Measurements from ENCODE around the gene ARHGAP10. TPM values are rescaled to one million over a fixed set of nuclear protein-coding genes. Genes with fewer than 3 reads are reported as not detected.
"Not testable (repeated sequence)": the region's sequence is repeated elsewhere in the genome, so short reads cannot be mapped to it uniquely, and the experiment has no call there.

ARHGAP10 gene
- polyA plus RNA-seq, 1 donor, result 39.4 TPM

GRCh38 chr4:147994076-147994475 is 262.2 kb downstream of the ARHGAP10 start:
- no peak for DNase-seq

DNA sequence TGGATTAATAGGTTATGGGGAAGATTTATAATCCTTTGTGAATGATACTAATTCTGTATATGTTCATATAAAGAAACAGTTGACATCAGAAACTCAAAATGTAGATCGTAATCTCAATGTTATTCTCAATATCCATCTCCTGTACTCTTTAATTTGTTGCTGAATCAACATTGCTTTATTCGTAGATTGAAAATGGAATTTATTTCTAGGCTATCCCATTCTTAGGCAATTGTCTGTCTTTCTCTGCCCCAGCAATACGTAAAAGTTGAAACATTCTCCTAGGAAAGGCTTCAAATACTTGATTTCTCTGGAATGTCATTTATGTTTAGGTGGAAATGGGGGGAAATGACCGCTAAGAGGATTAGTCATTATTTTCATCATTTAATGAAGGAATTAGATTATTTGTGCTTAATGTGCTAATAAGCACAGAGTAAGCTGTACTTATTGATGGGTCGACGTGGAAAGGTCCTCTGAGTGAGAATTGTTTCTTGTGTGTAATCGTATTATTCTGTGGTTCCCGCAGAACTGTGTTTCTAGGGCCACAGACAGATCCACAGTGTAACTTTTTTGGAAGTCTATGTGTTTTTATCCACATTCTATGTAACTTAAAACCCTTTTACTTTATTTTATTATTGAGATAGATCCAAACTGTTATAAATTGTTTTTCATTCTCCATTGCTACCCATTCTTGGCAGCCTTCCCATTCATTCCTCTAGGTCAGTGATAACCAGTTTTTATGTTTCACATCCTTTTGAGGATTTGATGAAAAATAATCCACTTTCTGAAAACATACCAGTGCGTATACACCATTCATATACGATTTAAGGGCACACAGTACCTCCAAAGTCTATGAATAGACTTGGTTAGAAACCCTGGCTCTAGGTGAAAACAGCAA is 262.9 kb downstream of the ARHGAP10 start:
- DNase-seq, result no peak

GRCh38 chr4:147996859-147997258 is 265.0 kb downstream of the ARHGAP10 start:
- DNase-seq, result no peak

DNA sequence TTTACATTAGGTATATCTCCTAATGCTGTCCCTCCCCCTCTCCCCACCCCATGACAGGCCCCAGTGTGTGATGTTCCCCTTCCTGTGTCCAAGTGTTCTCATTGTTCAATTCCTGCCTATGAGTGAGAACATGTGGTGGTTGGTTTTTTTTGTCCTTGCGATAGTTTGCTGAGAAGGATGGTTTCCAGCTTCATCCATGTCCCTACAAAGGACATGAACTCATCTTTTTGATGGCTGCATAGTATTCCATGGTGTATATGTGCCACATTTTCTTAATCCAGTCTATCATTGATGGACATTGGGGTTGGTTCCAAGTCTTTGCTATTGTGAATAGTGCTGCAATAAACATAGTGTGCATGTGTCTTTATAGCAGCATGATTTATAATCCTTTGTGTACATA is 268.1 kb downstream of the ARHGAP10 start:
- not testable (repeated sequence) for DNase-seq

- DNase-seq, result peak; percentile 57
Observed at GRCh38 chr4:148004228-148004857, 272.5 kb downstream of the ARHGAP10 start.

- DNase-seq, result no peak
Observed at GRCh38 chr4:148006001-148006400, 274.1 kb downstream of the ARHGAP10 start.

- no peak for DNase-seq
Observed at GRCh38 chr4:148007314-148007760, 275.4 kb downstream of the ARHGAP10 start.

DNA sequence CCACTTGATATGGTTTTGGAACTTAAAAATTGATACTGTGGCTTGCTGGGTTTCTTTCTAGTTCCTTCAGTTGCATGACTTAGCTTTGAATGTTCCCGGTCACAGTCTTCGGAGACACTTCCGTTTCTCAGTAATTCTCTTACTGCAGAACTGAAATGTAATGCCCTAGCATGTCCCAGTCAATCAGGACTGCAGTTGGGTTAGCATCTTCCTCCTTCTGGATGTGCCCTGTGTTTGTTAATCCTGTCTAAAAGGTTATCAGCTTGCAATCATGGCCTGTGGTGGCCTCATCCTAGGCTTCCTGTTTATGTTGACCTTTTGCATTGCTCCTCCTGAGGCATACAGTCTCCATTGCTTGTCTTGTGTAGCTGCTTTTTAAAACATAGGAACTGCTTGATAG is 275.9 kb downstream of the ARHGAP10 start:
- DNase-seq, result no peak

DNA sequence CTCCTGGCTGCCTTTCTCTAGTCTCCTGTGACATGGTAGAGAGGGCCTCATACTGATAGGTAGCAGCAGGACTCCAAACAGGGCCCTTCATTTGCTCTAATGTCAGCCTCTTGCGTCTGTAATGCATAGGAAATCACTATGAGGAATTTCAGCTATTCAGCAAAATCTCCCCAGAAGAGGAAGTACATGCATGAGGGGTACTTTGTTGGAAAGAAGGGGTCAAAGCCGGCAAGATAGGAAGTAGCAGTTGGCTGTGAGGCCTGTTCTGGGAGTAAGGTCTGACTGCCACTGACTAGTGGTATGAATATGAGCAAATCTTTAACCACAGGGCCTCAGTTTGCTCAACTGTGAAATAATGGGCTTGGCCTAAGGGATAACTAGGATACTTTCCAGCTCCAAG is 283.2 kb downstream of the ARHGAP10 start:
- no peak for DNase-seq

DNA sequence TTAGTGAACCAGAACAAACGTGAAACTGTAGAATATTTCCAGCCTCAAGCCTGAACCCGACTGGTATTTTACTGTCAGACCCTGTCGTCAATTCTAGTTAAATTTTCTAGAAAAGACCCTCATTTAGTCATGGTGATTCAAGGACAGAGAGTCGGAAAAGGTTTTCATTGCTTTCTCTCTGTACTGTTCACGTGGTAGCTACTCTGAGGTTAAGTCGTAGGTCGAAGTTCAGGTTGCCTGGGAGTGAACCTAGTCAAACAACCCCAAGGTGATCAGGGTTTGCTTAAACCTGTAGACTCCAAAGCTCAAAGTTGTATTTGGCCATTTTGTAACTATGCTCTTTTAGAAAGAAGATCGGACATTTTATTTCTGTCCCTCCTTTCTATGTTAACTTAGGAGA is 283.6 kb downstream of the ARHGAP10 start:
- DNase-seq, result no peak

GRCh38 chr4:148016063-148016637 is 284.3 kb downstream of the ARHGAP10 start:
- no peak for DNase-seq

DNA sequence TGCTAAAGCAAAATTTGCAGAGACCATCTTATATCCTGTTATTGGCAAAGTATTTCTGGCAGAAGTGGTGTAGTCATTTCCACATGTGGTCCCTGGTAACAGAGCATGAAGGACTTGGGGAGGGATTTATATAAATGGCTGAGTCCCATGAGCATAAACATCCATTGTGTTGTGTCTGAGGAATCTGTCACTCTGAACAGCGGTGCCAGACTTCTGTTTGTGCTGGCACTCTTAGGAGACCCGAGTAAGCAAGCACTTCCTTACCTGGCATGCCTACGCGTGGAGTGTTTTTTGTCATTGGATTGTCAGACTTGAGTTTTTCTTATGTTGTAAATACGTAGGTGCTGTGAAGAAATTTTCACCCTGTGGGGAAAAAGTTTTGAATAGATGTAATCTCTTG is 285.9 kb downstream of the ARHGAP10 start:
- DNase-seq, result no peak

DNA sequence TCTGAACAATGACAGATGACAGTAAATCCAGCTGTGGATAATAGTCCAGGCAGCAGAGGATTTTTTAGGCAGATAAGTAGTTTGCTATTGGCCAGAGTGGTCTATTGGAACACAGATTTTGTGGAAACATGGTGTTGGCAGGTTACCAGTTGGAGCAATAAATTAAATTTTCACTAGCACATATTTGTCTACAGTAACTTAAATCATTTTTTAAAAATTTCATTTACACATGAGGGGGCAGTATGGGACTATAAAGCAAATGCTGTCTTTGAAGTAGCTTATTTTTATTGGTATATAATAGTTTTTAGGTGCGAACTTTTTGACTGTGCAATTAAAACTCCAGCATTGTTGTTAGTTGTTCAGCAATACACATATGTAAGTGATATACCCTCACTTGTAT is 289.8 kb downstream of the ARHGAP10 start:
- DNase-seq, result no peak

DNA sequence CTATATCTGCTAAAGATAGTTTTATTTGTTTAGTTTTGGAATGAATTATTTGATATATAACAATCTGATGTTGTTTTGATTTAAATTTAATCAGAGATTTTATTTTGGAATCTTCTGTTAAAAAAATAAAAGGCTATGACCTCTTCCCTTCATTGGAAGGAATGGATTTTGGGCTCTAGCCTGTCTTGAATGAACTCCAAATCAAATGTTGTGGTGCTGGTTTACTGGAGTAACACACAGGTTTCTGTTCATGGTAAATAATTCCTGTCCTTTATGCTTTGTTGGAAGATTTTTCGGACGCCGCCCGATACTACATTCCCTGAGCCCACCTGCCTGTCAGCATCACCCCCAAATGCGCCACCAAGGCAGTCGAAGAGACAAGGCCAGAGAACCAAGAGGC is 291.1 kb downstream of the ARHGAP10 start:
- no peak for DNase-seq

GRCh38 chr4:148023512-148024181 is 291.8 kb downstream of the ARHGAP10 start:
- no peak for DNase-seq

- DNase-seq, result no peak
Observed at GRCh38 chr4:148025981-148026380, 294.1 kb downstream of the ARHGAP10 start.

DNA sequence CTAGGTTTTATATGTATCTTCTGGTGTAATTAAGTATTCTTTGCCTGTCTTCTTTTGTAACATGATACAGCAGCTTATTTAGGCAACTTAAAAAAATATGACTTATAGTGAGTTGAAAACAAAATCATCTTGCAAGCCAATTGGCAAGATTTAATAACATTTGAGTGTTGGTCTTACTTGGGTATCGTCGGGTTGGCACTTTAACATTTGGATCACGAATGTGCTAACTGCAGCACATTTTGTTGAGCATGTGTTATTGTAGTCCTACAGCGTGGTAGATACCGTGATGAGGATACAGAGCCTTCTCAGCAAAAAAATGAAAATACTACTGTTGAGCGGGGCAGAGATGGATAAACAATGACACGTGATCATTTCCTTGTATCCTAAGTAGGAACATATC is 295.3 kb downstream of the ARHGAP10 start:
- DNase-seq, result no peak

DNA sequence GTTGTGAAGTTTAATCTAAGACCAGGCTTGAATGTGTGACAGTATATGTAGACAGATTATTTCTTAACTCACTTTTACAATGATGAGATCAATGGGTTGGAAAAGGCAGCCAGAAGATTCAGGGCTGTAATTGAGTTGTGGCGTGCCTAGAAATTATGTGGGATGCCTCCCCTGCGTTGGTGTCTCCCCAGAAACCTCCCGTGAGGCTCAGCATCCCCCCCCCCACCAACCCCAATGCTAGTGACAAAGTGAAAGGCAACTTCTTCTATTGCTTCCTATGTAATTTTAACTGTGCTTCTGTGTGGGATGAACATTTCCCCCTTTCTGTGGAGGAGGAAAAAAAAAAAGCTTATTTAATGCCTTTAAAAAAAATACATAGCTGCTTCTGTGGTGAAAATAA is 297.9 kb downstream of the ARHGAP10 start:
- no peak for DNase-seq

GRCh38 chr4:148030193-148030873 is 298.4 kb downstream of the ARHGAP10 start:
- no peak for DNase-seq

GRCh38 chr4:148034813-148035212 is 302.9 kb downstream of the ARHGAP10 start:
- no peak for DNase-seq

GRCh38 chr4:148041606-148042329 is 309.9 kb downstream of the ARHGAP10 start:
- DNase-seq, result no peak

Data from hindlimb muscle (tissue), 1 donor.